Endothelial cell (in vitro differentiated cells): Measurements from ENCODE around the gene HLA-B. TPM values are rescaled to one million over a fixed set of nuclear protein-coding genes. Genes with fewer than 3 reads are reported as not detected.

Experiments used
- DNase-seq: peaks from one replicate; pipeline ENCODE4 v3.0.0; 2021; ENCODE audit warnings: low spot score
- H3K27ac Mint-ChIP-seq: one replicate; pipeline ENCODE4 v1.8.0; 2021; ENCODE audit warnings: mixed read lengths, inconsistent platforms; ENCODE audit not compliant: unreplicated experiment
- H3K27me3 Mint-ChIP-seq: one replicate; pipeline ENCODE4 v1.8.0; 2021; ENCODE audit warnings: mild to moderate bottlenecking, moderate library complexity, mixed read lengths, inconsistent platforms; ENCODE audit not compliant: unreplicated experiment
- H3K36me3 Mint-ChIP-seq: one replicate; pipeline ENCODE4 v1.8.0; 2021; ENCODE audit warnings: mild to moderate bottlenecking, low read depth, mixed read lengths, inconsistent platforms; ENCODE audit not compliant: unreplicated experiment
- H3K4me1 Mint-ChIP-seq: one replicate; pipeline ENCODE4 v1.8.0; 2021; ENCODE audit warnings: mild to moderate bottlenecking, mixed read lengths, inconsistent platforms; ENCODE audit not compliant: unreplicated experiment
- H3K4me3 Mint-ChIP-seq: one replicate; pipeline ENCODE4 v1.8.0; 2021; ENCODE audit warnings: mild to moderate bottlenecking, mixed read lengths, inconsistent platforms; ENCODE audit not compliant: unreplicated experiment
- H3K9me3 Mint-ChIP-seq: one replicate; pipeline ENCODE4 v1.8.0; 2021; ENCODE audit warnings: mixed read lengths, inconsistent platforms; ENCODE audit not compliant: unreplicated experiment
- CTCF ChIP-seq: fragments of 200-600 bp; sonication (generic); IDR thresholded peaks from one replicate; pipeline ENCODE4 v1.5.0; 2021; ENCODE audit warnings: antibody characterized with exemption; ENCODE audit not compliant: unreplicated experiment
- microRNA-seq: library from miRNA; unstranded; fragments of <30 nt; microRNA quantifications from one replicate; pipeline ENCODE4, GENCODE V29; 2020; ENCODE audit not compliant: unreplicated experiment
- total RNA-seq: library from RNA; stranded (reverse); fragmentation: NEBNext Ultra II Directional; extraction: Animal tissue kit (Norgen Biotek cat#: 25700); gene quantifications from one replicate; pipeline ENCODE4 v1.2.1, GENCODE V29; 2021; ENCODE audit not compliant: unreplicated experiment

The HLA-B gene
- total RNA-seq, 1 donor from 2014 or later: 301 TPM

- Mint-ChIP-seq H3K27me3 (no peaks in the 10 kb centered on the region), H3K9me3 (no peaks in the 10 kb centered on the region), H3K4me3 (no peak overlapping the region), H3K36me3 (no peaks in the 10 kb centered on the region), H3K27ac (no peak overlapping the region), H3K4me1 (no peaks in the 10 kb centered on the region)
- DNase-seq: no peak
- TF ChIP-seq CTCF: no peak
Observed at GRCh38 chr6:31305703-31306219, 51.2 kb downstream of the HLA-B start.

GRCh38 chr6:31304683-31305082, 52.3 kb downstream of the HLA-B start:
- H3K27ac Mint-ChIP-seq: no peak overlapping the region
- H3K27me3 Mint-ChIP-seq: no peaks in the 10 kb centered on the region
- no peaks in the 10 kb centered on the region for H3K9me3 Mint-ChIP-seq
- H3K4me1 Mint-ChIP-seq: no peaks in the 10 kb centered on the region
- TF ChIP-seq CTCF: no peak
- DNase-seq: no peak
- H3K4me3 Mint-ChIP-seq: no peak overlapping the region
- no peaks in the 10 kb centered on the region for H3K36me3 Mint-ChIP-seq

Small RNA genes lying within 50 kb of the gene (microRNA-seq; reads per million reads assigned to microRNA genes)
- 0.97 reads per million, percentile 10 among the genes with 10 or more reads in this experiment for gene MIR6891

Other genes with a start within 250 kb of the HLA-B start
- not detected for gene C6orf15, start 244.6 kb downstream of the HLA-B start, total RNA-seq
- 0.54 TPM for gene PSORS1C1, start 242.4 kb downstream of the HLA-B start, total RNA-seq
- not detected for gene CDSN, start 236.7 kb downstream of the HLA-B start, total RNA-seq
- gene PSORS1C2, start 218.1 kb downstream of the HLA-B start, total RNA-seq: 0.38 TPM
- 21.7 TPM for gene CCHCR1, start 199.4 kb downstream of the HLA-B start, total RNA-seq
- gene TCF19, start 198.6 kb downstream of the HLA-B start, total RNA-seq: 17.2 TPM
- gene POU5F1, start 186.5 kb downstream of the HLA-B start, total RNA-seq: 88.7 TPM
- 177 TPM for gene HLA-C, start 85.1 kb downstream of the HLA-B start, total RNA-seq
- gene MICA, start 46.4 kb upstream of the HLA-B start, total RNA-seq: 16.6 TPM
- 3.6 TPM for gene MICB, start 141.0 kb upstream of the HLA-B start, total RNA-seq
- gene MCCD1, start 171.8 kb upstream of the HLA-B start, total RNA-seq: not detected
- 336 TPM for gene DDX39B, start 184.8 kb upstream of the HLA-B start, total RNA-seq
- 1.8 TPM for gene ATP6V1G2, start 189.4 kb upstream of the HLA-B start, total RNA-seq
- gene NFKBIL1, start 190.4 kb upstream of the HLA-B start, total RNA-seq: 13.4 TPM
- gene LTA, start 215.1 kb upstream of the HLA-B start, total RNA-seq: not detected
- gene TNF, start 218.4 kb upstream of the HLA-B start, total RNA-seq: not detected
- not detected for gene LTB, start 225.2 kb upstream of the HLA-B start, total RNA-seq
- 1.7 TPM for gene LST1, start 229.1 kb upstream of the HLA-B start, total RNA-seq
- not detected for gene NCR3, start 235.8 kb upstream of the HLA-B start, total RNA-seq